Stimulated activated CD8-positive, alpha-beta memory T cell treated with anti-CD3 and anti-CD28 coated beads, Interleukin-12 subunit alpha, Interleukin-12 subunit beta, amount 100 ng/mL, for 24 hours (primary cell): ENCODE measurements around the gene ARFGEF3.

Experiments used
- DNase-seq: peaks from one replicate; pipeline ENCODE4 v3.0.0-alpha.2; 2020; ENCODE audit errors: extremely low read depth

ARFGEF3 gene

DNA sequence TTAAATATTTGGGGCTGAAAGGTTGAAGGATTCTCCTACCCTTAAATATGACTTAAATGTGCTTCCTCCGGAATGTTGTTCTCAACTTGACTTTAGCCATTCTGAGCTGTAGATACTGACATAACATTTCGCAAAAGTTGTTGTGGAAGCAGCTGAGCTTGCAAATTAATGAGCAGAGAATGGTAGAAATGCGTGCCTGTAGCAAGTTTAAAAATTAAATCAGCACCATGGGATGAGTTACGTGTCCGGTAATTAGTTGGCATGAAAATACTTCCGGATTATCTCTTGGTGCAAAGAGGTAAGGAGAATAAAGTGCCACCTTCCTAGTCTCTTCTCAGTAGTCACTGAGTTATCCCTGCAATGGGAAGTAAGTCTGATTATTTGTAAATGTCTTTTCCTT is 80.2 kb downstream of the ARFGEF3 start:
- no peak for DNase-seq

DNA sequence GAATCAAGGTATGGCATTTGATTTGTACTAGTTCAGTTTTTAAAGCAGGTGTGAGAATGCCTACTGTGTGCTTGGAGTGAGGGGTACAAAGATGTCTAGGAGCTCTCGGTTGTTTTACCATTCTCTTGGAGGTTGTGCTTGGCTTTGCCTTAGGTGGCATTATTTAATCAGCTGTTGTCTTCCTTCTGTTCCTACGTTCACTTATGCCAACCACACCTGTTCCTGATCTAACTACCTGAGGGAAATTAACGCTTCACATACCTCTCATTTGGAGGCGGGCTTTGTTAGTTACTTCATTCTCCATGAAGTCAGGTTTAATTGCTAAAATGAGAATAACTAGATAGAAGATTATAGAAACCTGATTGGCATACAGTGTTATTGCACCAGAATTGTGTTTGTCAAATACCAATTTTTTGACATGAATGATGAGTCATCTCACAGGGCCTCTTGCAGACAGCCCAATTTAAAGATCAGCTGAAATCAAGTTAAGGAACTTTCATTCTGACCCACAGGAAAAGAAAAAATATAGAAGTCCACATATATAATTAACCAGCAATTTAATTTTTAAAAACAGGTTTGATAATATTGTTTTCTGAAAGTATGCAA is 81.4 kb downstream of the ARFGEF3 start:
- no peak for DNase-seq

DNA sequence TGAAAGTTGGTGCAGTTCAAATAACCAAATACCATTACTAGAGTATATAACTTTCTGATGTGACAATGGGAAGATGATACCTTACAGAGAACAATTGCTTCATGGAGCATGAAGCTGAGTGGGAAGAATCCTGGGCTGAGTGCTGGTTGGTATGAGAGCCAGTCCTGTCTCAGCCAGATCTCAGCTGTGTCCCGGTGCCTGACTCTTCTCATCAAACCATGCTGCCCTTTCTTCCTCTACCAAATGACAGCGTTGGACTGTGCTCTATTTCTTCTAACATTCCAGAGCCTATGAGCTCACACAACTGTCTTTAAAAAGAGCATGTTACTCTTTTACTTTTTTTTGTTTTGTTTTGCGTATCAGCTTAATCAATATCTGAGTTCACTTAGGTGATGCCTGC is 84.0 kb downstream of the ARFGEF3 start:
- no peak for DNase-seq

DNA sequence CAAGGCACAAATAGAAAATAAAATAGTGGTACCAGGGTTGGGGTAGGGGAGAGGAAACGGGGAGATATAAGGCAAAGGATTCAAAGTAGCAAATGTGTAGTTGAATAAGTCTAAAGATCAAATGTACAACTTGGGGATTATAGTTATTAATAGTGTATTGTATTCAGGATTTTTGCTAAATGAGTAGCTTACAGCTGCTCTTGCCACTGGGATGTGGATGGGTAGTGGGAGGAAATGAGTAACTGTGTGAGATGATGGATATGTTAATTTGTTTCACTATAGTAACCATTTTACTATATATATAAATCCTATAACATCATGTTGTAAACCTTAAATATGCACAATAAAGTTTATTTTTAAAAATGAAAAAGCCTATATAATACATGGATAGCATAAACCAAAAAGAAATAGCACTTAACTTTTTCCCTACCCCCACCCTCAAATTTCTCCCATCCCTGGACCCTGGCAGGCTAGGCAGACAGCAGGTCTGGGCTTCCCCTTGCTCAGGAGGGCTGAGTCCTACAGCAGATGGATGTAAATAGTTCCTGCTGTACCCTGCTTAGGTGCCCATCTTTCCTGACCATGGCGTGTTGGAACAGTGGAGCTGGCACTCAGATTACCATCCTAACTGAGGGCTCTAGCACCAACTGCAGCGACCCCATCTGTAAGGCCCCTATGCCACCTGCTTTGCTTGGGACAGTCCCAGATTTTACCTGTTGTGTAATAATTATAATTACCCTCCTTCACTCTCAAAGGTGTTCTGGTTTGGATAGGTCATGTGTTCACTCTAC is 85.1 kb downstream of the ARFGEF3 start:
- no peak for DNase-seq

DNA sequence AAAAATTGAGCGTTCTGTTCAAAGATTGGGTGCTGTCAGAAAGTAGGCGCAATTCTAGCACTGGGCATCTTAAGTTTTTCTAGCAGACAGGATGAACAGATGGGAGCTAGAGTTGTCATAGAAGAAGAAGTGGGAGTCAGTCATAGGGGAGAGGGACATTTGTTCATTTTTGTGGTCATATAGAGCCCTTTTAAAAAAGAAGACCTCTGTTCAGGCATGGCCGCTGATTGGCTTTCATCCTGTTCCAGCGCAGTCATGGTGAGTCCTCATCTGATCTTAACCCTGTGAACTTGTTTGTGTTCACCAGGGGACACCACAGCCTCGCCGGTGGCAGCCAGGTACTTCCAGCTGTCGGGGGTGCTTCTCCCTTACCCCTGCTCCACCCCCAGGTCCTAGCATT is 86.3 kb downstream of the ARFGEF3 start:
- DNase-seq, result no peak

DNA sequence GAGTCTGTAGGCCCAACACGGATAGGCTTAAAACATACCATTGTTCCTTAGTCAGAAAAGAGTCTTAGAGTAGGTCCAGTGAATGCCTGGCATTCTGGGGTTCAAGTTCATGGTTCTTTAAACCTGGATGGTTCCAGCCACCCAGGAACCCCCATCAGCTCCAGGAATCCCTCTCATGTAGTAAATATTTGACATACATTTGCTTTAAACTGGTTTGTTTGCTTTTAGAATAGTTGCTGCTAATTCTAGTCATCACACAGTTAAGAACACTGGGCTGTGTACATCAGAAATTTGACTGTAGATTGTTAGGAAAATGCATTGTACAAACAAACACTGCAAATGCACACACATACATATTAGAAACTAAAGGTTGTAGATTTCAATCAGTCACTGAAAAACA is 87.1 kb downstream of the ARFGEF3 start:
- DNase-seq, result no peak

DNA sequence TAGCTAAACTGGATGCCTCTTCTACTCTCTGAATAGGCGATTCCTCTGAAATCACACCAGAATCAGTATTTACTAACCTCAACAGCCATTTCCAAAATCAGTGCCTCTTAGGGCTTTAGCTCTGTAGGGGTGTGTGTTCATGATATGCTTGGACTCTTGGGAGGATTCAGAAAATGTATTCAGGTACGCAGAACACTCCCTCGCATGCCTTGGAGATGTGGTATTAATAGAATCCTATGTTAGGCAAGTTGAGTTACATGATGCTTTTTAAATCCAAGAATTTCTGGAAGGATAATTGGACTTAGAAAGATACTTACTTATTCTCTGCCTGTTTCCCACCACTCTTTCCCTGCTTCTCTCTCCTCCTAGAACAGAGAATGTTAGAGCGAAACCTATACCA is 88.3 kb downstream of the ARFGEF3 start:
- no peak for DNase-seq

DNA sequence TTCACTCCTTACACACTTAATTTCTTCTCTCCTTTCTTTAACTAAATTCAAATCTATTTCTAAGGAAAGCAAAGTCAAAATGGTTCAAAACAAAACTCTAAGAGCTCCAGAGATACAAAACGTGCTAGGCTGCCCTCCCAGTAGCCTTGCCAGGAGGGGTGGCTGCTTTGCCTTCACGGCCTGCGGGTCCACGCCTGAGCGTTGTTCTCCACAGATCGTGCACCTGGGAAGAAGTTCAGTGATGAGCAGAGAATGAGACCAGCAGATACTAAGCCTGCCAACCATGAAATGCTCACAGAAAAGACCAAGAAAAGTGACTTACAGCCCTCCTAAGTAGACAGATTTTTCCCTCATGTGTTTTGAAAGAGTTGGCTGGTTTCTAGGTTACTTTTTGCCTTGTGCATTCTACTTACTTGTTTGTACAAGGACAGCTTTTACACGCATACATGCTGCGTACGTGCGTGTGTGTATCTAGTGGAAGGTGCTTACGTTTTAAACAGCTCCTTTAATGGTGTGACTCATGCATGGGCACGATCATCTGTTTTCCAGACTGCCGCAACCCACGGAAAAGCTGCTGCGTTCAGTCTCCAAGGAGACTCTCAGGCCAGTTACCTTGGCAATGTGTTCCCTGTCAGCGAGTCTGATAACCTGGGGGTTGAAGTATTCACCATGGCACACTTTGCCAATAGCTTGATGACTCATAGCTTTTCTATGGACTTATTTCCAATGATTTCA is 88.9 kb downstream of the ARFGEF3 start:
- no peak for DNase-seq

DNA sequence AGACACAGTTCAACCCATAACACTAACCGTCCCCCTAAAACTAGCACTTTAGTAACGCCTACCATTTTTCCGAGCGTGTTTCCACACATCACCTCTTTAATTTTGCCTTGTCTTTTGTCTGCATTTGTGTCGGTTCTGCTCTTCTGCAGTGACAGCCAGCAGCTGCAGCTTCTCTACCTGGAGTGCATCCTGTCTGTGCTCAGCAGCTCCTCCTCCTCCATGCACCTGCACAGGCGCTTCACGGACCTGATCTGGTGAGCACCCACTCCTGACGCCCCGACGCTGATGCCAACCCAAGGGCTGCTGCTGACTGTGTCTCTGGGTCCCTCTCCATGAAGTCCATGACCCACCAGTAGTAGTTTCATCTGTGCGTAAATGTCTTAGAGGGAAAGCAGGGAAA is 92.0 kb downstream of the ARFGEF3 start:
- DNase-seq, result no peak

DNA sequence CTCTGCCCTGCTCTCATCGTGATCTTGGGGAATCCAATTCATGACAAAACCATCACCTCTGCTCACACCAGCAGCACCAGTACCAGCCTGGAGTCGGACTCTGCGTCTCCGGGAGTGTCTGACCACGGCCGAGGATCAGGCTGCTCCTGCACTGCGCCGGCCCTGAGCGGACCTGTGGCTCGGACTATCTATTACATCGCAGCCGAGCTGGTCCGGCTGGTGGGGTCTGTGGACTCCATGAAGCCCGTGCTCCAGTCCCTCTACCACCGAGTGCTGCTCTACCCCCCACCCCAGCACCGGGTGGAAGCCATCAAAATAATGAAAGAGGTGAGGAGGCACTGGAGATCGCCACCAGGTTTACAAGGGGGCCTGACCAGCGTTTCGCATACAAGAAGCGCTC is 93.7 kb downstream of the ARFGEF3 start:
- no peak for DNase-seq

DNA sequence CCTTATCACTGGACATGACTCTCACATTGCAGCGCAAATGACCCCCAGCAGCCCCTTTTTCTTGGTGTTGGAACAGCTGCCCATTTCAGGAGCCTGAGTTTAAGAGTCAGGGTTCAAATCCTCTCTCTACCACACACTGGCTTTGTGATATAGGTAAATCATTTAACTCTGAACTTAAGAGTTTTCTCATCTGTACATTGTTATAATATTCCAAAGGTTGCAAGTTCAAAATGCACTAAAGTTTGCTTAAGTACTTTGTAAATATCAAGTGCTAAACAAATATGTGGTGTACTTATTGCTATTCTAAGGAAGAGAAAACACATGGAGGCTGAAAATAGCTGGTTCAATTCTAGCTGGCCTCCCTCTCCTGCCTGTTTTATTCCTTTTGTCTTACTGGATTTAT is 95.9 kb downstream of the ARFGEF3 start:
- DNase-seq, result no peak

DNA sequence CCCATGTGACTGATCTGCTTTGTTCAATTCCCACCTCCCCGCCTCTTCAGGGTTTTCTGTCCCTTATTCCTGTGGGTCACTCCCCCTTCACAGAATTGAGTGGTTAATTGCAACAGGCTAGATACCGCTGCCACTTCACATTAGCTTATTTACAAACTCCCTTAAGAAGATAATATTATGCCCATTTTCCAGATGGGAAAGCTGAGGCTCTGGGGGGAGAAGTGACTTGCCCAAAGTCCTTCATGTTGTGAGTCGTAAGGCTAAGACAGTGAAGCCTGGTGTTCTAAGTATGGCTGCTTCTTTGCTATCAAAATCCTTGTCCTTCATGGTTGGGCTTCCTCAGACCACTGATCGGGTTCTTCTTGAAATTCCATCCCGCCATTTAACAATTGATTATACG is 96.5 kb downstream of the ARFGEF3 start:
- no peak for DNase-seq

DNA sequence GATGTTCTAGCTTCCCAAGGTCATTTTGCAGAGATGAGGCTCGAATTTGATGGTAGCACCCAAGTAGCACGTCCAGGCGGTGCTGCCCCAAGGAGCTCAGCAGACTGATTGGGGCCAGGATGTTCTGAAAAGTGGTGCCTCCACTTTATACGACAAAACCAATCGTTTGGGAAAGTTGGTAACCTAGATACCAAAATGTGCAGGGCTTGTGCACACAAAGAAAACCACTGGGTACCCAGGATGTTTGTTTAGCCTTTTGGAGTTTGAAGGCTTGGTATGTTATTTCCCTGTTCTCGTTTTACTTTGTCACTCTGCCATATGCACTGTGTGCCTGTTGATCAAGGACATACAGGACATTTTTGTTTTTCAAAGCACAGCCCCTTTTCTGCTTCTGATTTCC is 97.3 kb downstream of the ARFGEF3 start:
- no peak for DNase-seq

DNA sequence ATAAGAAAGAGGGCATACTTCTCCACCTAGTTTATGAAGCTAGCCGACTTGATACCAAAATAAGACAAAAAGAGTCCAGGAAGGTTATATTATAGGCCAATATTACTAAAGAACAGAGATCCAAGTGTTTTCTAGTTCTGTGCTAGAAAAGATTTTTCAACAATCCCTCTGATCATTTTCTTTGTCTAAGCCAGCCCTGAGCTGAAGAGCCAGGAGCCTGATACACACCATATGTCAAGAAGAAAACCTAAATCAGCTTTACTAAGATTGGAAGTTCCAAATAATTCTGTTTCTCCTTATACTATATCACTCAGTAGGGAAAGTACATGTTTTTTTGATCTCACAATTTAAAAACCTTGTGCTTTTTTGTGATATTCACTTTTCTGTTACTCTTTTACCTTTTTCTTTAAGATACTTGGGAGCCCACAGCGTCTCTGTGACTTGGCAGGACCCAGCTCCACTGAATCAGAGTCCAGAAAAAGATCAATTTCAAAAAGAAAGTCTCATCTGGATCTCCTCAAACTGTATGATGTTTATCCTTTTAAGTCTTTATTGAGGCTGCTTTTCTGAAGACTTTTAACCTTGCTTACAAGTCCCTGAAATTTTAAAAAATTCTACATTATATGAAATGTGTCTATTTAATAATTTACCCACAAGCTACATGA is 99.5 kb downstream of the ARFGEF3 start:
- no peak for DNase-seq

DNA sequence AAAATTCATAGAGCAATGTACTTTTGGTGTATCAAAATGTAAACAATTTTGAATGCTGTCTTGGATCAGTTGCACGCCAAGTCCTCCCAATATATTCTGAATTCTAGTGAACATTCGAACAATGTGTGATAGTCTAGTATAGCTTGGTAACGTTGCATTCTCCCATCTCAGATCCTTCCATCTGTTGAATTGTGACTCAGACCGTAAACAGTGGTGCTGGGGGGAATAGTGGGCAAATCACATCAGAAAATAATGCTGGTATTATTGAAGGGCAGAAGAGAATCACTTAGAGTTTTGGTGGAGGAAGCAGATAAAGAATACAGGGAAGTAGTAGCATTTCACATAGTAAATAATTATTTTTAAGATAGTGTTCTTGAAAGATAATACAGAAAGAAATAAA is 102.2 kb downstream of the ARFGEF3 start:
- DNase-seq, result no peak

DNA sequence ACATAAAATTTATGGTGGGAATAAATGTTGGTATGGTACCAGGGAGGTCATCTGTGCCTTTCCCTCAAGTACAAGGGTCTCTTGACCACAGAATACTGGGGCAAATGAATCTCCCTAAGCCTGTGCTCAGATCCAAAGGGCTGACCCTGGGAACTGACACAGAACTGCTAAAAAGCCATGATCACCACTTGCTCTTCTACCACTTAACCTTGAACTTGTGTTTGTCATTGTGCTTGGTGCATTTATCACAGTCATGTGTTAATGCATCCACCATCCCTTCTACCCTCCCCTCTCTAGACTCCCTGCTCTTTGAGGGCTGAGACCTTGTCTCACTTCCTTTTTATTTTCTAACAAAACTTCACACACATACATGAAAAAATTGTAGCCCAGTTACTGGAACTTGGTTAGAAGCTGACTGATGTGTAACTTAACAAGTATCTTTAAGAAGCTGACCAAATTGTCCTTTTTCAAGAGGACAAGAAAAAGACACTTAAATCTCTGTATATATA is 102.7 kb downstream of the ARFGEF3 start:
- no peak for DNase-seq

DNA sequence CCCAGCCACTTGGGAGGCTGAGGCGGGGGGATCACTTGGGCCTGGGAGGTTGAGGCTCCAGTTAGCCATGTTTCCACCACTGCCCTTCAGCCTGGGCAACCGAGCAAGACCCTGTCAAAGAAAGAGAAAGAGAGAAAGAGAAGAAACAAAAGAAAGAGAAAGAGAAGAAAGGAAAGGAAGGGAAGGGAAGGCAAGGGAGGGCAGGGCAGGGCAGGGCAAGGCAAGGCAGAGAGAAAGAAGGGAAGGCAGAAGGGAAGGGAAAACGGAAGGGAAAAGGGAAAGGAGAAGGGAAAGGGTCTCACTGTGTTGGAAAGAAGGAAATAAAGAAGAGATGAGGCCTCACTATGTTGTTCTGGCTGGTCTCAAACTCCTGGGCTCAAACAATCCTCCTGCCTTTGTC is 104.4 kb downstream of the ARFGEF3 start:
- no peak for DNase-seq

DNA sequence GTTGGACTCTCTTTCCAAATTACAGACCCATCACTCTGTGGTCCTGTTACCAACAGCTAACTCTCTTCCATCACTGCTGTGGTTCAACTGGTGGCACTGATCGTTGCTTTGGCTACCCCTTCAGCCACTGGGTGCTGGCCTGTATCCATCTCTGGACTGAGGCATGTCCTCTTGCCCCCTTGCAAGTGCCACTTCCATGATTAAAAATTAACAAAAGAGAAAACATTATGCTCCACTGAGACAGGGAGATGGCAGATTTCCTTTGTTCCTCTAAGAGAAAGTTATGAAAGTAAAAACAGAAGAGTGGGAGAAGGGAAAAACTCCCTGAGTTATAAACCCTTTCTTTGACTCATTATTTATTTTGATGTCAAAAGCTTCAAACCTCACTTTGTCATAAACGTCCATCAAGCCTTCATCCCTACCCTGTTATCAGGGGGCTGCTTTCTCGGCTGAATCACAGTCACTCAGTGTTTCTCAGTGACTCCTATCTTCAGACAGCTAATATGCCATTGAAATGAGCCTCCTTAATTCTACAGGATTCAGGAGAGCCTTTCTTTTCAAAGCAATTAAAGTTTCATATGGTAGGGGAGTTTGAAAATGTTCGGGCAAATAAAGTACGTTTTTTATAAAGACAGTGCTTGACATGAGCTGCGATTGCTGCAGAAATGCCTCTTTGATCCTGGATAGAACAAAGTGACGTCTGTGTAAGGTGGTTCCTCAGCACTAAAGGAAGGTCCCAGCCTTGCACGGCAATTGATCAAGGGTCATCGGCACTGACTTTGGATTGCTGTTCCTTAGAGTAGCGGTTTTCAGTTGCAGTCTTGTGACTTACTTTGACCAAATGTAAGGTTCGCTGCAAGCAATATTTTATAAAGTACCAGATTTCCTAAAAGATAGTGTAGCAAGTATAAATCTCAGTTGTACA is 106.5 kb downstream of the ARFGEF3 start:
- DNase-seq, result no peak

DNA sequence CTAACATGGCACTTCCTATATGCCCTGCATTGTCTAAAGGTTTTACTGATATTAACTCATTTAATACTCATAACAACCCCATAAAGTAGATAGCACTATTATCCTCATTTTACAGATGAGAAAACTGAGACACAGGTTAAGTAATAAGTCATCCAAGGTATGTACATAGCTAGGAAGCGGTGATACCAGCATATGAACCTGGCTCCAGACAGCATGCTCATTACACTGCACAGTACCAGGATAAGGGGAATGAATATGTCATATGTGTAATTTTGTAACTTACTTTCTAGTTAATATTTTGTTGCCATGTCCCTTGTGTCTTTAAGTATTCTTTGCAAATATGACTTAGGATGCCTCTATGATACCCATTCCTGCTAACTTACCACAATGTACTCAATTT is 109.7 kb downstream of the ARFGEF3 start:
- DNase-seq, result no peak

DNA sequence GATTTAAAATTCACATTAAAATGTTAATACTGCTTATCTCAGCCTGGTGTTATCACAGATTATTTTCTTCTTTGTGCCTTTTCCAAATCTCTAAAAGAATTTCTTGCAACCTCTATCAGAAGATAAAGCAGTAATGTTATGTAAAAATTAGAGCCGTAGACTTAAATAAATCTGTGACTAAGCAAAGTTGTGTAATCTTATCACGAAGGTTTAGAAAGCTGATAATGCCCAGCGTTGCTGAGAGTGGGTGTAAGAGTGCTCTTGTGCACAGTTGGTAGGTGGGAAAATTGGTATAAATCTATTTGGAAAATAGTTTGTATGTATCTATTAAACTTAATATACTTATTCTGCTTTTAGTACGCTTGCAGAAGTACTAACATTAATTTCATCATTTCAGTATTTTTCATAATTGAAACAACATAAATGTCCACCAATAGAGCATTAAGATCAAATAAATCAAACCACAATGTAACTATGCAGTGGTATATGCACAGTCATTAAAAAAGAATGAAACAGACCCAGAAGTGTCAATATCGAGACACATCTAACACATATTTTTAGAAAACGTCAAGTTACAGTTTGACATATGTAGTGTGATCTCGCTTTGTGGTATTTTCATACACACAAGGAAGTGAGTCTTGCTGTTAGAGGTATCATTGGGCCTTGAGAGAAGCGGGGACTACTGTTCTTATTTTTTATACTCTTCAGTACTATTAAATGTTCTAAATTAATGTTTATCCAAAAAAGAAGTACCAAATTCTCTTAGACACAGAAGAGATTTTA is 111.0 kb downstream of the ARFGEF3 start:
- no peak for DNase-seq
